SU-DHL-6 (cell line): ENCODE results near the gene PRKCE.

Experiments
- CTCF ChIP-seq: fragments of 200-600 bp; sonication (generic); IDR thresholded peaks from one replicate; pipeline ENCODE4 v1.5.1; 2017; ENCODE audit warnings: antibody characterized with exemption, mild to moderate bottlenecking, low read length, moderate library complexity; ENCODE audit not compliant: insufficient read depth, poor library complexity, severe bottlenecking
- EZH2phosphoT487 ChIP-seq: fragments of 200-600 bp; sonication (generic), shearing (Covaris generic); conservative IDR thresholded peaks from 2 replicates; pipeline ENCODE4 v1.6.1; 2018; ENCODE audit warnings: mild to moderate bottlenecking, antibody characterized with exemption, low read length, moderate library complexity, mixed read lengths

GRCh38 chr2:45771261-45771660 is 119.8 kb downstream of the PRKCE start:
- TF ChIP-seq CTCF (no peak), EZH2phosphoT487 (no peak)
